GM21619 (cell line): ENCODE measurements around the gene CTNNA3.

Experiments used
- ATAC-seq: cut with Tn5 transposase; IDR thresholded peaks from one replicate; pipeline ENCODE4 v1.9.1; 2021; ENCODE audit not compliant: unreplicated experiment

Gene CTNNA3

GRCh38 chr10:66189271-66189670, 1506.7 kb downstream of the CTNNA3 start:
- no peak for ATAC-seq

- ATAC-seq, result no peak
Observed at GRCh38 chr10:66187053-66187733, 1508.8 kb downstream of the CTNNA3 start.

- ATAC-seq, result no peak
Observed at GRCh38 chr10:66183028-66183427, 1513.0 kb downstream of the CTNNA3 start.

- ATAC-seq, result peak; percentile 94
Observed at GRCh38 chr10:66180581-66181318, 1515.2 kb downstream of the CTNNA3 start.

GRCh38 chr10:66180021-66180420, 1516.0 kb downstream of the CTNNA3 start:
- no peak for ATAC-seq

GRCh38 chr10:66176772-66177171, 1519.2 kb downstream of the CTNNA3 start:
- ATAC-seq, result no peak

GRCh38 chr10:66167816-66168215, 1528.2 kb downstream of the CTNNA3 start:
- no peak for ATAC-seq

GRCh38 chr10:66162560-66163143, 1533.3 kb downstream of the CTNNA3 start:
- no peak for ATAC-seq

- no peak for ATAC-seq
Observed at GRCh38 chr10:66151346-66151745, 1544.6 kb downstream of the CTNNA3 start.

GRCh38 chr10:66148312-66148711, 1547.7 kb downstream of the CTNNA3 start:
- no peak for ATAC-seq

- no peak for ATAC-seq
Observed at GRCh38 chr10:66144016-66144415, 1552.0 kb downstream of the CTNNA3 start.

GRCh38 chr10:66102756-66103155, 1593.2 kb downstream of the CTNNA3 start:
- no peak for ATAC-seq

- no peak for ATAC-seq
Observed at GRCh38 chr10:66098595-66099480, 1597.2 kb downstream of the CTNNA3 start.

- no peak for ATAC-seq
Observed at GRCh38 chr10:66095610-66096009, 1600.4 kb downstream of the CTNNA3 start.

- ATAC-seq, result no peak
Observed at GRCh38 chr10:66085906-66086305, 1610.1 kb downstream of the CTNNA3 start.

- no peak for ATAC-seq
Observed at GRCh38 chr10:66071907-66072306, 1624.1 kb downstream of the CTNNA3 start.

- no peak for ATAC-seq
Observed at GRCh38 chr10:66058594-66058993, 1637.4 kb downstream of the CTNNA3 start.

GRCh38 chr10:66049335-66049734, 1646.7 kb downstream of the CTNNA3 start:
- no peak for ATAC-seq

- ATAC-seq, result no peak
Observed at GRCh38 chr10:66045859-66046258, 1650.1 kb downstream of the CTNNA3 start.

GRCh38 chr10:66041771-66042170, 1654.2 kb downstream of the CTNNA3 start:
- ATAC-seq, result no peak

GRCh38 chr10:66038623-66039022, 1657.4 kb downstream of the CTNNA3 start:
- ATAC-seq, result no peak
